Measurements from ENCODE around the gene DDB1. TPM values are rescaled to one million over a fixed set of nuclear protein-coding genes. Genes with fewer than 3 reads are reported as not detected.

DDB1 gene
- polyA plus RNA-seq, 3 donors = 54.1 to 97.2 (median 86.6) TPM

DNA sequence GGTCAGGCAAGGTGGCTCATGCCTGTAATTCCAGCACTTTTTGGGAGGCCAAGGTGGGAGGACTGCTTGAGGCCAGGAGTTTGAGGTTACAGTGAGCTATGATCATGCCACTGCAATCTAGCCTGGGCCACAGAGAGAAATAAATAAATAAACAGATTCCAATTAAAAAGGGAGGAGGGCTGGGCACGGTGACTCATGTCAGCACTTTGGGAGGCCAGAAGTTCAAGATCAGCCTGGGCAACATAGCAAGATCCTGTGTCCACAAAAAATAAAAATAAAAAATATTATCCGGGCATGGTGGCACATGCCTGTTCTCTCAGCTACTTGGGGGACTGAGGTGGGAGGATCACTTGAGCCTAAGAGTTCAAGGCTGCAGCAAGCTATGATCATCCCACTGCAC is 21.3 kb upstream of the DDB1 start:
- H4K20me1 ChIP-seq (ENCODE audit: insufficient read depth, low read length) = no peaks in the 10 kb centered on the region
- TF ChIP-seq, protein P1, sequence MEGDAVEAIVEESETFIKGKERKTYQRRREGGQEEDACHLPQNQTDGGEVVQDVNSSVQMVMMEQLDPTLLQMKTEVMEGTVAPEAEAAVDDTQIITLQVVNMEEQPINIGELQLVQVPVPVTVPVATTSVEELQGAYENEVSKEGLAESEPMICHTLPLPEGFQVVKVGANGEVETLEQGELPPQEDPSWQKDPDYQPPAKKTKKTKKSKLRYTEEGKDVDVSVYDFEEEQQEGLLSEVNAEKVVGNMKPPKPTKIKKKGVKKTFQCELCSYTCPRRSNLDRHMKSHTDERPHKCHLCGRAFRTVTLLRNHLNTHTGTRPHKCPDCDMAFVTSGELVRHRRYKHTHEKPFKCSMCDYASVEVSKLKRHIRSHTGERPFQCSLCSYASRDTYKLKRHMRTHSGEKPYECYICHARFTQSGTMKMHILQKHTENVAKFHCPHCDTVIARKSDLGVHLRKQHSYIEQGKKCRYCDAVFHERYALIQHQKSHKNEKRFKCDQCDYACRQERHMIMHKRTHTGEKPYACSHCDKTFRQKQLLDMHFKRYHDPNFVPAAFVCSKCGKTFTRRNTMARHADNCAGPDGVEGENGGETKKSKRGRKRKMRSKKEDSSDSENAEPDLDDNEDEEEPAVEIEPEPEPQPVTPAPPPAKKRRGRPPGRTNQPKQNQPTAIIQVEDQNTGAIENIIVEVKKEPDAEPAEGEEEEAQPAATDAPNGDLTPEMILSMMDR (IDR thresholded peaks at IDR 0.05) = no peak
- intact Hi-C loops (cut with micrococcal nuclease) = no loop called here
- Mint-ChIP-seq H3K4me3 (no peak overlapping the region), H3K27me3 (ENCODE audit: low read depth in 3 of 3) (peaks cover 0 to 3% (median 0%) of the 10 kb centered on the region in 3 donors), H3K4me1 (peaks cover 35% of the 10 kb centered on the region), H3K36me3 (peaks cover 57 to 74% of the 10 kb centered on the region in 2 donors), H3K27ac (peak overlapping the region in 1 of 7 donors; percentile 35), H3K9me3 (no peaks in the 10 kb centered on the region)
- no peak overlapping the region for H3K9ac ChIP-seq (ENCODE audit: insufficient read depth, low read length, poor library complexity, severe bottlenecking)
- no peak overlapping the region for H3K4me2 ChIP-seq (replicated peaks; ENCODE audit: extremely low read depth, low read length, poor library complexity, severe bottlenecking)
- no peak for DNase-seq
- no peaks in the 10 kb centered on the region for H3K9me3 ChIP-seq (replicated peaks in 1 of 2; ENCODE audit: control insufficient read depth in 1 of 2, insufficient read depth in 1 of 2, low read length in 2 of 2)
- no peak overlapping the region for H3K4me3 ChIP-seq (replicated peaks in 1 of 3; ENCODE audit: low read depth in 2 of 3, low read length in 3 of 3)
- peaks cover 31 to 34% of the 10 kb centered on the region in 2 donors for H3K4me1 ChIP-seq (ENCODE audit: control insufficient read depth in 1 of 2, insufficient read depth in 2 of 2, low read length in 2 of 2)
- H3K79me2 ChIP-seq (ENCODE audit: insufficient read depth, low read length) = peaks cover 4% of the 10 kb centered on the region
- WGBS (ENCODE audit: insufficient coverage) = no CpG with 5 or more reads among the region's 2 CpGs
- no peak overlapping the region for H2AFZ ChIP-seq (ENCODE audit: insufficient read depth, low read depth, low read length, poor library complexity, severe bottlenecking)
- peaks cover 49 to 54% of the 10 kb centered on the region in 2 donors for H3K36me3 ChIP-seq (replicated peaks in 1 of 2; ENCODE audit: control insufficient read depth in 1 of 2, insufficient read depth in 2 of 2, low read length in 2 of 2)
- no peak overlapping the region for H3K27ac ChIP-seq (ENCODE audit: low read depth in 1 of 2, low read length in 2 of 2)
- H3K27me3 ChIP-seq (ENCODE audit: control insufficient read depth in 2 of 2, insufficient read depth in 2 of 2, low read length in 2 of 2) = no peaks in the 10 kb centered on the region

DNA sequence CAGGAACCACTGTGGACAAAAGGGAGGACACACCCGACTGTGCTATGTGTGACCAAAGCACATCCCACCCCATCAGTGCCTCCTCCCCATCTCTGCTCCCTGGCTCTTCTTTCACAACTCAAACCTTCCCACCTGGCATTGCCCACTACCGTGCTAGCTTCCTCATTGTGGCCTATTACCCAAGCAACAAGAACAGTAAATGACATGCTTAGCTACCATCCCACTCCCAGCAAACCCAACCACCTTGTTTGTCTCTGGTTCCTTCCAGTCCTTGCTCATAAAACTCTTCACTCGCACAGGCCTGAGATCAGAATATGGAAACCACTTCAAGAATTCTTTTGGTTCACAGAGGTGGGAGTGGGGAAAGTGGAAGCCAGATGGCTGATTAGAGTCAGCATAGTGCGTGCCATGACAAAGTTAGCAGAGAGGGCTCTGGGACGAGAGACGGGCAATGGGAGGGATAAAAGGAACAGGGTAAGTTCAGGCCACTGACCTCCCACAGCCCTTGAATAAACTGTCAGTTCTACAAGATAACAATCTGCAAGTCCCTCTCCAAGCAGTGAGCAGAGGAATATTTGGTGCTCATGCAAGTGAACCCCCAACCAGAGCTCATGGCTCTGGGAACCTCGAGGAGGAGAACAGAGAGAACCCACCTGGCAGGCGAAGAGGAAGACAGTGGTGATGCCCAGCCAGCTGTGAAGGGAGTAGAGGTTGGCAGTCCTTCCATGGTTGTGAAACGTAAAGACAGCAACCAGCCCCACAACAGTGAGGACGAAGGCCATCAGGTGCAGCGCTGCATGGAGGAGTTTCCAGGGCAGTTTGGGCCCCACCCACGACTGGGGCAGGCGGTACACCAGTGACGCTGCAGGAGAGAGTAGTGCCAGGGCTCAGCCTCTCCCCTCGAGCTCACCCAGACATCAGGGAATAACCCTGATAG is 20.5 kb upstream of the DDB1 start:
- no peak overlapping the region for H3K9ac ChIP-seq (ENCODE audit: insufficient read depth, low read length, poor library complexity, severe bottlenecking)
- H3K27me3 ChIP-seq (ENCODE audit: control insufficient read depth in 2 of 2, insufficient read depth in 2 of 2, low read length in 2 of 2) = no peaks in the 10 kb centered on the region
- H3K27ac ChIP-seq (ENCODE audit: low read depth in 1 of 2, low read length in 2 of 2) = no peak overlapping the region
- H2AFZ ChIP-seq (ENCODE audit: insufficient read depth, low read depth, low read length, poor library complexity, severe bottlenecking) = no peak overlapping the region
- WGBS (ENCODE audit: insufficient coverage) = 74% methylated on average over 10 of the region's 15 CpGs
- Mint-ChIP-seq H3K9me3 (no peaks in the 10 kb centered on the region), H3K27me3 (ENCODE audit: low read depth in 3 of 3) (peaks cover 0 to 3% (median 0%) of the 10 kb centered on the region in 3 donors), H3K27ac (peak overlapping the region in 6 of 7 donors; percentile 20 to 86 (median 60)), H3K4me3 (no peak overlapping the region), H3K36me3 (peaks cover 65 to 82% of the 10 kb centered on the region in 2 donors), H3K4me1 (peaks cover 37% of the 10 kb centered on the region)
- DNase-seq = no peak
- TF ChIP-seq, protein P1 (IDR thresholded peaks at IDR 0.05) = no peak
- peaks cover 31 to 34% of the 10 kb centered on the region in 2 donors for H3K4me1 ChIP-seq (ENCODE audit: control insufficient read depth in 1 of 2, insufficient read depth in 2 of 2, low read length in 2 of 2)
- intact Hi-C loops (cut with micrococcal nuclease) = no loop called here
- H3K4me3 ChIP-seq (replicated peaks in 1 of 3; ENCODE audit: low read depth in 2 of 3, low read length in 3 of 3) = no peak overlapping the region
- no peak overlapping the region for H3K4me2 ChIP-seq (replicated peaks; ENCODE audit: extremely low read depth, low read length, poor library complexity, severe bottlenecking)
- H3K9me3 ChIP-seq (replicated peaks in 1 of 2; ENCODE audit: control insufficient read depth in 1 of 2, insufficient read depth in 1 of 2, low read length in 2 of 2) = no peaks in the 10 kb centered on the region
- H3K79me2 ChIP-seq (ENCODE audit: insufficient read depth, low read length) = no peaks in the 10 kb centered on the region
- H3K36me3 ChIP-seq (replicated peaks in 1 of 2; ENCODE audit: control insufficient read depth in 1 of 2, insufficient read depth in 2 of 2, low read length in 2 of 2) = peaks cover 54 to 61% of the 10 kb centered on the region in 2 donors
- no peaks in the 10 kb centered on the region for H4K20me1 ChIP-seq (ENCODE audit: insufficient read depth, low read length)

Data from CD14-positive monocyte (primary cell).